ENCODE measurements around the gene NUP62. TPM values are rescaled to one million over a fixed set of nuclear protein-coding genes. Genes with fewer than 3 reads are reported as not detected.

The NUP62 gene
- polyA plus RNA-seq, 1 of the 3 experiments (the other 2 are of a cell fraction), result 16.2 TPM

- TF ChIP-seq EZH2phosphoT487 (IDR thresholded peaks at IDR 0.05; ENCODE audit: borderline replicate concordance, low read depth), result no peak
- no peak for TF ChIP-seq FOXJ3 (CRISPR knock-in tag; IDR thresholded peaks at IDR 0.05)
- TF ChIP-seq EP300 (IDR thresholded peaks at IDR 0.05; ENCODE audit: borderline replicate concordance in 1 of 2, low read depth in 1 of 2, low read length in 1 of 2), result no peak
- no peak for TF ChIP-seq USF1 (IDR thresholded peaks at IDR 0.05; ENCODE audit: borderline replicate concordance, low read depth)
- TF ChIP-seq TCF12 (IDR thresholded peaks at IDR 0.05), result no peak
- no peak for TF ChIP-seq FOSL2 (IDR thresholded peaks at IDR 0.05; ENCODE audit: borderline replicate concordance, low read depth)
- no peak for TF ChIP-seq GATA2 (CRISPR knock-in tag; IDR thresholded peaks at IDR 0.05)
- TF ChIP-seq POLR2AphosphoS5 (IDR thresholded peaks at IDR 0.05; ENCODE audit: low read depth, low read length), result no peak
Observed at GRCh38 chr19:49932731-49933131, 3.4 kb upstream of the NUP62 start (continued).

GRCh38 chr19:49932041-49932451 lies 2.7 kb upstream of the NUP62 start:
- 0 out of 2 replicates have a peak, but pooled peaks cover 4% of the 10 kb centered on the region for H4K20me1 ChIP-seq (ENCODE audit: insufficient read depth)
- no peak overlapping the region for H3K27ac ChIP-seq (ENCODE audit: low read depth in 2 of 2, low read length in 1 of 2)
- no peak for TF ChIP-seq RFX5 (IDR thresholded peaks at IDR 0.05; ENCODE audit: low read length)
- no peak for TF ChIP-seq ZBTB33 (IDR thresholded peaks at IDR 0.05; ENCODE audit: borderline replicate concordance, low read depth)
- TF ChIP-seq CHD2 (IDR thresholded peaks at IDR 0.05; ENCODE audit: low read length, partially characterized antibody), result no peak
- TF ChIP-seq POLR2AphosphoS5 (IDR thresholded peaks at IDR 0.05; ENCODE audit: low read depth, low read length), result no peak
- TF ChIP-seq NFIC (IDR thresholded peaks at IDR 0.05; ENCODE audit: borderline replicate concordance), result no peak
- no peak for TF ChIP-seq RAD21 (IDR thresholded peaks at IDR 0.05; ENCODE audit: low read length)
- TF ChIP-seq FOXM1 (IDR thresholded peaks at IDR 0.05; ENCODE audit: low read depth), result no peak
- no peak for TF ChIP-seq MXI1 (IDR thresholded peaks at IDR 0.05; ENCODE audit: low read depth, low read length)
- TF ChIP-seq NRF1 (IDR thresholded peaks at IDR 0.05; ENCODE audit: low read depth, low read length), result no peak
- no peak for TF ChIP-seq MAX (IDR thresholded peaks at IDR 0.05; ENCODE audit: low read depth)
- TF ChIP-seq ELF1 (IDR thresholded peaks at IDR 0.05), result no peak
- TF ChIP-seq TAF1 (IDR thresholded peaks at IDR 0.05; ENCODE audit: borderline replicate concordance, low read depth, low read length), result no peak
- TF ChIP-seq FOSL2 (IDR thresholded peaks at IDR 0.05; ENCODE audit: borderline replicate concordance, low read depth), result no peak
- TF ChIP-seq RXRA (IDR thresholded peaks at IDR 0.05; ENCODE audit: borderline replicate concordance, low read depth), result no peak
- TF ChIP-seq REST (IDR thresholded peaks at IDR 0.05; ENCODE audit: low read depth, low read length), result no peak
- peaks cover 3 to 19% of the 10 kb centered on the region in 2 experiments for H3K36me3 ChIP-seq (replicated peaks in 1 of 2; ENCODE audit: control insufficient read depth in 1 of 2, insufficient read depth in 2 of 2, low read length in 1 of 2)
- peaks cover 18% of the 10 kb centered on the region for H3F3A ChIP-seq (replicated peaks; ENCODE audit: insufficient read depth)
- H3K27me3 ChIP-seq (ENCODE audit: insufficient read depth), result no peaks in the 10 kb centered on the region
- H3K4me1 ChIP-seq (ENCODE audit: control insufficient read depth in 1 of 2, insufficient read depth in 2 of 2, low read depth in 1 of 2, low read length in 1 of 2), result peaks cover 7 to 10% of the 10 kb centered on the region in 2 experiments; a peak in 2 of 4 replicates
- DNase-seq, result no peak
- H3K9ac ChIP-seq, result no peak overlapping the region
- H3K9me3 ChIP-seq, result no peaks in the 10 kb centered on the region
- ChIA-PET CTCF (no interaction called here), POLR2A (no interaction called here)
- H3K9me2 ChIP-seq, result no peaks in the 10 kb centered on the region
- no peak overlapping the region for H3K4me2 ChIP-seq
- WGBS (ENCODE audit: low lambda C conversion rate), result 97% methylated on average over 5 of the region's 5 CpGs
- H3K79me2 ChIP-seq (ENCODE audit: insufficient read depth), result peaks cover 23% of the 10 kb centered on the region
- no peak overlapping the region for H3K4me3 ChIP-seq (ENCODE audit: low read depth in 2 of 2, low read length in 1 of 2)
- H2AFZ ChIP-seq (ENCODE audit: low read depth), result no peak overlapping the region

All from SK-N-SH (cell line).